GM12872 (cell line): Measurements from ENCODE around the gene ETFDH.

Experiments used
- TF ChIP-seq, protein P1 (sequence below): IDR thresholded peaks from 3 replicates; pipeline ENCODE4 v1.5.1; 2011; ENCODE audit warnings: low read depth, mild to moderate bottlenecking, low read length, moderate library complexity; ENCODE audit not compliant: insufficient read depth

ETFDH gene

DNA sequence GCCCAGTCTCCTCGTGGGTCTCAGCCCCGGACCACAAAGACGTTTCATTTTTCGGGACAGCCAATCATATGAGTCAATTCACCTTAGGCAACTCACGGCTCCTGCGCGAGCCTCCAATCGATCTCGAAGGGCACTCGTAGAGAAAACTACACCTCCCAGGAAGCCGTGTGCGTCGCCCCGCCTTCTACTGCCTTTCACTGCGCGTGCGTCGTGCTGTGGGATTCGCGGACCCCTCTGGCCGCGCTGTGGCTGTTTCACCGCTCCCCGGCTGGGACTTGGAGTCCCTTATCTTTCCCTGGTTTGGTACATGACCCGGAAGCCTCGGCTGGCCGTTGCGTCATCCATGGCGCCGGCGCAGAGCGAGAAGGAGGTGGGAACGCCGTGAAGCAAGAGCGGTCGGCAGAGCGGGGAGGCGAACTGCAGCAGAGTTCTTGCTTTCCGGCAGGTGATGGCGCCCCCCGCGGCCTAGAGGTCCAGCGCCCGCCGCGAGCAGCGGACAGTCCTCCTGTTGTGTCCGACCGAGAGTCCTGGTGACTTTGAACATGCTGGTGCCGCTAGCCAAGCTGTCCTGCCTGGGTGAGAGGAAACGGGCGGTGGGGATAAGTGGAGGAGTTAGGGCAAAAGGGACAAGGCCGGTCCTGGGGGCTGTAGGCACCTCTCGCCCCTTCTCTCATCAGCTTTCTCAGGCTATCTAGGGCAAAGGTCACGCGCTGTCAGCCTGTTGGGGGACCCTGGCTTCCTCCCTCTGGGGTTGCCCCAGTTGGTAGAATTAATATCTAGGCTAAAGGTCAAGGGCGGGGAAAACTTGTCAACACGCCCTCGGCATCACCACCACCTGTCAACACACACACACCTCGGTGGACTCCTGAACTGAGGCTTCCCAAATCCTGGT lies at the start of gene ETFDH:
Gene ETFDH, plus strand, starts transcription at position 382 of the 892 bp plus-strand sequence. Its CDS starts 161 bp downstream, at position 543.
- TF ChIP-seq, protein P1, sequence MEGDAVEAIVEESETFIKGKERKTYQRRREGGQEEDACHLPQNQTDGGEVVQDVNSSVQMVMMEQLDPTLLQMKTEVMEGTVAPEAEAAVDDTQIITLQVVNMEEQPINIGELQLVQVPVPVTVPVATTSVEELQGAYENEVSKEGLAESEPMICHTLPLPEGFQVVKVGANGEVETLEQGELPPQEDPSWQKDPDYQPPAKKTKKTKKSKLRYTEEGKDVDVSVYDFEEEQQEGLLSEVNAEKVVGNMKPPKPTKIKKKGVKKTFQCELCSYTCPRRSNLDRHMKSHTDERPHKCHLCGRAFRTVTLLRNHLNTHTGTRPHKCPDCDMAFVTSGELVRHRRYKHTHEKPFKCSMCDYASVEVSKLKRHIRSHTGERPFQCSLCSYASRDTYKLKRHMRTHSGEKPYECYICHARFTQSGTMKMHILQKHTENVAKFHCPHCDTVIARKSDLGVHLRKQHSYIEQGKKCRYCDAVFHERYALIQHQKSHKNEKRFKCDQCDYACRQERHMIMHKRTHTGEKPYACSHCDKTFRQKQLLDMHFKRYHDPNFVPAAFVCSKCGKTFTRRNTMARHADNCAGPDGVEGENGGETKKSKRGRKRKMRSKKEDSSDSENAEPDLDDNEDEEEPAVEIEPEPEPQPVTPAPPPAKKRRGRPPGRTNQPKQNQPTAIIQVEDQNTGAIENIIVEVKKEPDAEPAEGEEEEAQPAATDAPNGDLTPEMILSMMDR = peak; percentile 74

DNA sequence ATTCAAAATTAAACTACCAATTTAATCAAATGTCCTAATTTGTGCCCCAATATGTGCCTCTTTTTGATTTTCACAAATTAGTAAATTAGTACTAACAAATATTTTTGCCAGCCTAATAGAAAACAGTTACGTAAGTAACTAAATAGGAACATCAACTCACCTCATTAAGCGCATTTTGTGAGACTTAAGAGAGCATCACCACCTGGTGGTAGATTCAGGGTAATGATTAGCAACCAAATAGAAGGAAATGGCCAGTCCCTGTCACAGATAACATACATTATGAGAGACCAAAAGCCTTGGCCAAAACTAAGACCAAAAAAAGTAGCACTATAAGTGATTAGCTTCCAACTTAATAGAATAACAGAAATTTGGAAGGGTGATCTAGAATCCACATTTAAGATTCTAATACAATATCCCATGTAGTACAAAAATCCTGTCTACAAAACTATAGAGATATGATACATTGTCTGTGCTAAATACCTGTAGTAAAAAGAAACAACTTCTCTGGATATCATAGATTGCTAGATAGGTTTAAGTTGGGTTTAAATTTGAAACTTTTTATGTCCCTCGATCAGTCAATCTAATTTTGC lies 47.1 kb upstream of the ETFDH start:
- TF ChIP-seq, protein P1 = peak; percentile 69

DNA sequence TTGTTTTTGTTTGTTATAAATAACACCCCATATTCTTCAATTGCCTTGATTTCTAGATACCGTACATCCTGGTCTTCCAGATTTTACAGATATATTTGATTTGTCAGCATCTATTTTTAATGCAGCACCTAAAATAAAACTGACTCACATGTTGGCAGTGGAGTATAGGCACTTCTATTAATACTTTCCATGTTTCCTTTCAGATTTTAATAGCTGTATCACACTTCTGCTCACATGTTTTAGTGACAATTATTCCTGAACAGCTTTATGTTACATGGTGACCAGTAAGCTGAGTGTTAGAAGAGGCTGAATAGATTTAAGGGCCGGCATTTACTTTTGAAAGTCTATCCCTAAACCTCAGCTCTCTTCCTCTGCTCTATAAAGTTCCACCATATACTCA lies 46.6 kb upstream of the ETFDH start:
- TF ChIP-seq, protein P1 = no peak

- TF ChIP-seq, protein P1 = no peak
Observed at GRCh38 chr4:158630893-158631292, 41.2 kb upstream of the ETFDH start.

GRCh38 chr4:158636619-158637018 lies 35.5 kb upstream of the ETFDH start:
- TF ChIP-seq, protein P1 = no peak

GRCh38 chr4:158644356-158644755 lies 27.7 kb upstream of the ETFDH start:
- TF ChIP-seq, protein P1 = no peak

GRCh38 chr4:158644760-158645159 lies 27.3 kb upstream of the ETFDH start:
- TF ChIP-seq, protein P1 = no peak
